NCI-H1092 (cell line): ENCODE results near the gene USP35.

Experiments
- DNase-seq: peaks from one replicate; lab custom pipeline; 2025; lab: John Stamatoyannopoulos, UW

The USP35 gene

DNA sequence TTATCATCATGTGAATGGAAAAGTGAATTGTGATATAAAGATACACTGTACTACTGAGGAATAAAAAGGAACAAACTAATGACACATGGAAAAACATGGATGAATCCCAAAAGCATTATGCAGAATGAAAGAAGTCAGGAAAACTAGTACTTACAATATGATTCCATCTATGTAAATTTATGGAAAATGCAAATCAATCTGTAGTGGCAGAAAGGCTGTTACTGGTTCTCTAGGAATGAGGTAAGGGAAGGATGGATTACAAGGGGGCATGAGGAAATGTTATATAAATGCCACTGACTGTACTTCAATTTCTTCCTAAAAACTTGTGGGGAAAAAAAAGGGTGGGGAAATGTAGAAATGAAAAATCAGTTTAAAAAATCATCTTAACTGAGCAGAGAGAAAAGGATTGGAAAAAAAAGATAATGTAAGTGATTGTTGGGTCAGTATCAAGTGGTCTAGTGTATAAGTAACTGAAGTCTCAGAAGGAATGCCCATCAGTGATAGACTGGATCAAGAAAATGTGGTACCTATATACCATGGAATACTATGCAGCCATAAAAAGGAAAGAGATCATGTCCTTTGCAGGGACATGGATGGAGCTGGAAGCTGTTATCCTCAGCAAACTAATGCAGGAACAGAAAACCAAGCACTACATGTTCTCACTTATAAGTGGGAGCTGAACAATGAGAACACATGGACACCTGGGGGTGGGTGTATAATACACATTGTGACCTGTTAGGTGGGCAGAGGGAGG, 48.8 kb downstream of the USP35 start:
- DNase-seq: no peak

GRCh38 chr11:78239781-78240180, 51.1 kb downstream of the USP35 start:
- no peak for DNase-seq

DNA sequence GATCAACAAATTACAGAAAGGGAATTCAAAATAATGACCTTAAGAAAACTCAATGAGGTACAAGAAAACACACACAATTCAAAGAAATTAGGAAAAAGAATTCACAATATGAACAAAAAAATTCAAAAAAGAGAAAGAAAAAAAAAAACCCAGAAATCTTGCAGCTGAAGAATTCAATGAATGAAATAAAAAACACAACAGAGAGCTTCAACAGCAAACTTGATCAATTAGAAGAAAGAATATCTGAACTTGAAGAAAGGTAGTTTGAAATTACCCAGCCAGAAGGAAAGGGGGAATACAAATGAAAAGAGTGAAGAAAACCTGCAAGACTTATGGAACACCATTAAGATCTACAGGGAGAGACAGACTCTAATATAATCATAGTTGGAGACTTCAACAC, 52.8 kb downstream of the USP35 start:
- no peak for DNase-seq

- DNase-seq: no peak
Observed at GRCh38 chr11:78244080-78244479, 55.4 kb downstream of the USP35 start.

GRCh38 chr11:78244546-78245255, 56.0 kb downstream of the USP35 start:
- DNase-seq: no peak

- DNase-seq: no peak
Observed at GRCh38 chr11:78248191-78248590, 59.5 kb downstream of the USP35 start.

DNA sequence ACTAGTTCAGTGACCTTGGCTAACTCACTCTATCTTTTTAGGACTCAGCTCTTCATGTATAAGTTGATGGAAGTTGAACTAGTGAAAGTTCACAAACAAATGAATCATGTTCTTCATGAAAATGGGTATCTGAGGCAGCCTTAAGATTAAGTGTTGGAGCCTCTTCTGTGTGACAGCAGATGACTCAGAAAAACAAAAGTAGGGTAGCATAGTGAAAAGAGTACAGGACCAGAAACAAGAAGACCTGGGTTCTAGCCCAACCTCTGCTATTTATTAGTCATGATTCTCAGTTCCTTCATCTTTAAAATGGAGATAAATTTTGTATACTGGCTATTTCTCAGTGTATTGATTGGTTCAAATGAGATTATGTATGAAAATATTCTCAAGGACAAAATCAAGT, 60.2 kb downstream of the USP35 start:
- no peak for DNase-seq

- no peak for DNase-seq
Observed at GRCh38 chr11:78250099-78250498, 61.4 kb downstream of the USP35 start.

DNA sequence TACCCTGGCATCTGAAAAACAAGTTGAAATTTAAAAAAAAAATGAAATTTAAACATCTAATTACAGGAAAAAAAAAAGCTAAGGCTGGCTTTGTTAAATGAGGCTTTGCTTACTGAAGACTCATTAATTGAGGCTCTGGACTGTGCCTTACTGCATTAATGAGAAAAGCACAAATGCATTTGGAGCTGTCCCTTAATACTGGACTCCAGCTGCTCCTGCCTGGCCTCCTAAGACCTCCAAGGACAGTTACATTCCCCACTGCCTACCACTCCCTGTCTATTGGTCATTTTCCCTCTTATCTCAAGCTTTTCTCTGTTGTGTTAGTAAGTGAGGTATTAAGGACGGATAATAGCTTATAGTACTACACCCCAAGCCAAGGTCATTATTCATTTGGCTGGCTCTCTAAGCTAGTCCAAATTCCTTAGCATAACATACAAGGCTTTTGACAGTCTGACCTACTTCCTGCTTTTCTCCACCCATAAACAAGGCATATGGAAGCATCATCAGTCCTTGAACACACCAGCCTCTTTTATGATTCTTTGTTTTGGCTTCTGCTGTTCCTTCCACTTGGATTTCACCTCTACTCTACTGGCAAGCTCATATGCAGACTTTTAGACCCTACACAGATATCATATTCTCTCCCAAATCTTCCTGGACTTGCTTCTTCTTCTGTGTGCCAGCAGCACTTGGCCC, 62.5 kb downstream of the USP35 start:
- DNase-seq: no peak

- no peak for DNase-seq
Observed at GRCh38 chr11:78253797-78254196, 65.1 kb downstream of the USP35 start.

DNA sequence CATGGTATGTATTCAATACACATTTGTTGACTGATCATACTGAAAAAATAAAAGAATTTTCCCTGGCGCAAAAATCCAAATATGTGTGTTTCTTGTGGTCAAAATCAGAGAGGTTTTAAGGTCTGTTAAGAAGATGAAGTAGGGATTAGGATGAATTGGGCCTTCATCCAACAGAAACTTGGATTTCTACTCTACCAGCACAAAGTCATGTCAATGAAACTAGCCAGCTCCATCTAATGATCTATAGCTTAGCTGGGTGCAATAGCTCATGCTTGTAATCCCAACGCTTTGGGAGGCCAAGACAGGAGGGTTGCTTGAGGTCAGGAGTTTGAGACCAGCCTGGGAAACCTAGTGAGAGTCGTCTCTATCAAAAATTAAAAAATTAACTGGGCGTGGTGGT, 65.5 kb downstream of the USP35 start:
- DNase-seq: no peak

DNA sequence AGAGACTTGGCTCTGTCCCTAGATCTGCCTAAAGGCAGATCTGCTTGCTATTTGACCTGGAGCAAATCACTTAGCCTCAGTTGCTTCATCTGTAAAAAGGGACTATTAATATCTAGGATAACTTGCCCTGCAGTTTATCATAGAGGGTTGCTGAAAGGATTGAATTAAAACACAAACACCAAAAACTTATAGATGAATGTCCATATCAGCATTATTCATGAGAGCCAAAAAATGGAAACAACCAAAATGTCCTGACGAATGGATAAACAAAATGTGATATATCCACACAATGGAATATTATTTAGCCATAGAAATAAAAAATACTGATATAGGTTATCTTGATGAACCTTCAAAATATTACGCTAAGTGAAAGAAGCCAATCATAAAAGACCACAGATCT, 67.2 kb downstream of the USP35 start:
- no peak for DNase-seq

GRCh38 chr11:78256962-78257361, 68.2 kb downstream of the USP35 start:
- no peak for DNase-seq

DNA sequence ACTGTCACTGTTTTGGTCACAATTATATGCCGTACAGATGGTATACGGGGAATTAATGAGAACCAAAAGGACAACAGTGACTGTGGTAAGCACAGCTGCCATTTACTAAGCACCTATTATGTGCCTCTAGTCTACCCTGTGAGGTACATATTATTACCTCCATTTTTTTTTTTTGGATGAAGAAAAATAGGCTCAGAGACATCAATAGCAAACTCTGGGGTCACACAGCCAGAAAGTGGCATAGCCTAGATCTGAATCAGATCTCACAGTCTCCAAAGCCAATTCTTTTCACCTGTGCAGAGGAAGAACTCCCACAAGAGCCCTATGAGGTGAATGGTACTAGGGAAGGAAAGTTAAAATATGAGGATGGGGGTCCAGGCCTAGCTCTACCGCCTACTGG, 68.9 kb downstream of the USP35 start:
- DNase-seq: no peak

DNA sequence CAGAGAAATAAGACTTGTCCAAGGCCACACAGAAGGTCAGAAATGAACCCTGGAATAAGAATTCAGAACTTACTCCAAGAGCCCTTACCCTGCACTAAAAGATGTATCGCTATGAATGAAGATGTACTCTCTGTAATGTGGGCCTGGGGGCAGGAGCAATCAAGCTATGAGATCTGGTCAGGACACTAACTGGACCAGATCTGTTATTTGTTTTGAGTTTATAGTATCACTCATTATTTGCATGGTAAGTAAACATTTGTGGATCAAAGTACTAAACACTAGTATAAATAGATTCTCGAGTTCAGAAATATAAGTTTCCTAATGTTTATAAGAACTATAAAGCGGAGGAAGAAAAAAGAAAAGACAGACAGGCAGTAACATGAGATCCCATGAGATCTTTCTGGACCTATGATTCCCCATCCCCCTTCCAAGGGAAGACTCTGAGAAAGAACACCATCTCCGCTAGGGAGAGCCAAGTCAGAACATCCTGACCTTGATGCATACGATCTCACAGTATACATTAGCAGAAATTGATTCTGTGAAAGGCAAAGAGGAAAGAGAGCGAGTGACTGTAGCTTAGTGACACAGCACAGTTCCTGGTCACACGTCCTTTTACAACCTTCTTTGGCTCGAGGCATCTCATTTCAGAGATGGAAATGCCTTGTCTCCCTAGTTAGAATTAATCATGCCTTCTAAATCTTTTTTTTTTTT, 71.2 kb downstream of the USP35 start:
- no peak for DNase-seq

- DNase-seq: no peak
Observed at GRCh38 chr11:78261367-78261766, 72.6 kb downstream of the USP35 start.

GRCh38 chr11:78261828-78262227, 73.1 kb downstream of the USP35 start:
- DNase-seq: no peak

GRCh38 chr11:78262238-78262637, 73.5 kb downstream of the USP35 start:
- DNase-seq: no peak

GRCh38 chr11:78262691-78263090, 74.0 kb downstream of the USP35 start:
- no peak for DNase-seq
